GM21825 (cell line): ENCODE data around the gene CRTAC1.

ENCODE experiments used
- ATAC-seq: cut with Tn5 transposase; IDR thresholded peaks from one replicate; pipeline ENCODE4 v1.9.1; 2021; ENCODE audit warnings: mild to moderate bottlenecking, moderate library complexity; ENCODE audit not compliant: unreplicated experiment

CRTAC1 gene

DNA sequence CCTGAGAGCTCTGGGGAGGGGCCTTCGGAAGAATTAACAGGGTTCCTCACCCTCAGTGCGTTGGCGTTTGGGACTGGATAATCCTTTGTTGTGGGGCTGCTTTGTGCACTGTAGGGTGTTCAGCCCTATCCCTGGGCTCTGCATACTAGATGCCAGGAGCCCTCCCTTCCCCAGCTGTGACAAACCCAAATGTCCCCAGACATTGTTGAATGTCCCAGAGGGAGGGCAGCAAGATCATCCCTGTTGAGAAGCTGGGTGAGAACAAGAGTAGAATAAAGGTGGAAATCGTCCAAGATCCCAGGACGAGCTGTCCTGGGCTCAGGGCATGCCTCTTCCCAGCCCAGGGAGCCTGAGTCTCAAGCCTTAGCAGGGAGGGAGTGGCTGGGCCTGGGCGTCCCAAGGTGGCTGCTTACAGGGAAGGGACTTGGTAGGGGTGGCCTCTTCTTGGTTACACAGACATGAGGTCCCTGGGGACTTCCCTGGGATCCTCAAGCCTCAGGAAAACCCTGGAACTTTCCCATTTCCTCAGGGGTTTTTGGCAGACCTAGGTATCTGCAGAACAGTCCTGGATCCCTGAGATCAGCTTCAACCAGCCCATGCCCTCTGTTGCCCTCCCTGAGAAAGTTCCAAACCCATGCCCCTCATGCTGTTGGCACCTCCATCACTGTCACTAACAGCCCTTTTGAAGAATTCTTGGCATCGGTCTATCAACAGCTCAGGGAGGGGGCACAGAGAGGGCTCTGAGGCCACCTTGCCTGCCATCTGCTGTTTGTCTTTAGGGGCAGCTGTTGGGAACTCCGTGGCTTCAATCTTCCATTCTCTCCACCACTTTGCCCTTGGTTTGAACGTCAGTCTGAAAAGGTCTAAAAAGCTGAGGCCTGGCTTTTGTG is 127.0 kb downstream of the CRTAC1 start:
- no peak for ATAC-seq

DNA sequence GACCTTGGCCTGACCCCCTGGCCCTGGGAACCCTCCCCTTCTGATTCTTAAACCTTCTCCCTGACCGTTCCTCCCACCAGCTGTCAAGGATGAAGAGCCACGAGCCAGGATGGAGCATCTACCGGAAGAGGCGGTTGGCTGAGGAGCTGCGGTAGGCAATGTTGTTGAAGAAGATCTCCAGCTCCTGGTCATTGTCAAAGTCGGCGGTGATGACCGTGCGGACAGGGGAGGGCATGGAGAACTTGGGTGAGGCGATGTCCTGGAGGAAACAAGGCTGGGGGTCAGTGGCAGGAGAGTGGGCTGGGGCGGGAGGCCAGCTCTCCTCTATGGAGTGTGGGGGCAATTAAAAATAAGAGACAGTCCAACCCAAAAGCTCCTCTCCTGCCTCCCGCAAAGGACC is 129.0 kb downstream of the CRTAC1 start:
- no peak for ATAC-seq

DNA sequence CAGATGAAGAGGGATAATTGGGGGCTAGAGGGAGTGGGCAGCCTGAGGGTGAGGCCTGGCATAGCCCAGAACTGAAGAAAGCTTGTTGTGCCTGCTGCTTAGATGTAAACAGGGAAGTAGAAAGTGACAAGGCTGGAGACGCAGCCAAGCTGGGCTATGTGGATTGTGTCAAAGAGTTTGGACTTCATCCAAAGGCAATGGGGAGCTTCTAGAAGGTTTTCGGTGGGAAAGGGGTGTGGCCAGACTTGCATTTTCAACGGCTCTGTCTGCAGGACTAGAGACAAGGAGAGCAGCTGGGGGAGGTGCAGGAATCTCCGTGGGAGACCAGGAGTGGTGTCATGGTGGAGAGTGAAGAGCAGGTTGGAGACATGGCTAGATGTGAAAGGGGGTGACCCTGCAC is 132.0 kb downstream of the CRTAC1 start:
- no peak for ATAC-seq

DNA sequence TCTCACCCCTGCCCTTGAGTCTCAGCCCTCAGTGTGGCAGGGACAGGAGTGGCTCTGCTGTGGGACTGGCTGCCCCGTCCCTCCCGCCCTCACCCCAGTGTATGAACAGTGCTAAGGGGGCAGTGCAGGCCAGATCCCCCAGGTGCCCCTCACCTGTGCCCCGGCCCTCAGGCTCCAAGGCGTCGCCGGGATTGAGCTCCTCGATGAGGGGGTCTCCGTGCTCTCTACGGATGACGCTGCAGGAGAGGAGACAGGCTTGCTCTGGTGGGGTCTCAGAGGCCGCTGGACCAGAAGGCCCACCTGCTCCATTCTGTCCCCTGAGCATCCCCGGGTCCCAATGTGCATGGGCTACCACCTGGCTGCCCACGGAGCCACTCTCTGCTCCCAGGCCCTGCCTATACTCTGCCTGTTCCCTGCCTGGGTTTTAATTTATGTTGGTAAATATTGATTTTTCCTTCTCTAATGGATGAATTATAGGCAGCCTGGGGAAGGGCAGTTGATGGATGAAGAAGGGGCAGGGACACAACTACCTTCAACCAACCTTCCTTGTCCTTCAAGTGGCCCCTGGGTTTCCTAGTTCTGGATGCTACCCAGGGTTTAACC is 133.6 kb downstream of the CRTAC1 start:
- no peak for ATAC-seq

DNA sequence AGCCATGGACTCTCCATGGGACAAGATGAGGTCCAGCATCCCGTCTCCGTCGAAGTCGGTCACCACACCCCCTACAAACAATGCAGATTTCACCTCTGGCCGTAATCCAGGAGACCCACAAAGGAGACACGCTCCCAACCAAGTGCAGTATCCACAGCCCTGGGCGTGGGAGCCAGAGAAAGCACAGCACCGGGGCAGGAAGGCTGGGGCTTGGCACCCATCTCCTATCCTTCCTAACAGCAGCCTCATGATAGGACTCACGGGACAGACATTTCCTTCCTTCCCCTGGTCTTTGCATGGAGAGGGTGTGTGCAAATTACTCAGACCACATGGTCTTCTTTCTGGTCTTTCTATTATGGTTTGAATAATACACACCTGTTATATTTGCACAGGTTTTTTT is 134.5 kb downstream of the CRTAC1 start:
- no peak for ATAC-seq

DNA sequence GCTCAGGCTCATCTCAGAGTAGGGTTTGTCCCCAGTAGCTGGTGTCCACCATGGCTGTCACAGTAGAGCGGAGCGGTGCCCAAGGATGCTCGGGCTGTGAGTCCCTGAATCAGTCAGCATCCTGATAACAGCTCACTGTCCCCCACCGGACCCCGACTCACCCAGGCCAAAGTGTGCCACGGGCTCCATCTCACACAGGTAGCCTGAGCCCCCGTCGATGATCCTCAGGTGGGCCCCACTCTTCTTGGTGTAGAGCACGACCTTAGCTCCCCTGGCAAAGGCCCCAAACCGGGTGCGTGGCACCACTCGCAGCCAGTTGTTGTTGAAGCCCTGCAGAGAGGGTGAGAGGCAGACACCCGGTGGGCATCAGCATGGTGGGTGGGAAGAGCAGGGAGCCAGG is 135.3 kb downstream of the CRTAC1 start:
- no peak for ATAC-seq

DNA sequence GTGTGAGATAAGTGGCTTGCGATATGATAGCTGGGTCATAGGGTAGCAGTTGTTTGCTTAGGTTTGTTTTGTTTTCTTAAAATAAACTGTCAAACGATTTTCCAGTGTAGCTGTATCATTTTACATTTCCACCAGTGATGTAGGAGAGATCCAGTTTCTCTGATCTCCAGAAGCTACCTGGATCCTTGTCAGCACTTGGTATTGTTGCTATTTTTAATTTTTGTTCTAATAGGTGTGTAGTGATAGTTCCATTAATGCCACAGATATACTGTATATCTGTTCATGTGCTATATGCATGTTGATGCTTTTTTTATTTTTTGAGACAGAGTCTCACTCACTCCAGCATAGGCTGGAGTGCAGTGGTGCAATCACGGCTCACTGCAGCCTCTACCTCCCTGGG is 136.3 kb downstream of the CRTAC1 start:
- ATAC-seq = no peak

DNA sequence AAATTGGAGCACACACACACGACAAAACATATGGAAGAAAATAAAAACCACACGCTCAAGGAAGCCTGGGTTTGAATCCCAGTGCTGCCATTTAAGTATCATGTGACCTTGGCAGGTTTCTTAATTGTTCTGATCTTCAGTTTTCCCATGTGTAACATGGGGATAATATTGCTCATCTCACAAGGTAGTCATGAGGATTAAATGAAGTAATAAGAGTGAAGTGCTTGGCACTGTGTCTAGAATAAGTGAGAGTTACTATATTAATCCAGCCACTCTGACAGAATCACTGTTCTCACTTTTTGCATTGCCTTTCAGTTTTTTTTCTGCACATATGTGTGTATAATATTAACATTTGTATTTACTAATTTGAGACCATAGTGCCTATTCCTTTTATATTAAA is 137.5 kb downstream of the CRTAC1 start:
- no peak for ATAC-seq

DNA sequence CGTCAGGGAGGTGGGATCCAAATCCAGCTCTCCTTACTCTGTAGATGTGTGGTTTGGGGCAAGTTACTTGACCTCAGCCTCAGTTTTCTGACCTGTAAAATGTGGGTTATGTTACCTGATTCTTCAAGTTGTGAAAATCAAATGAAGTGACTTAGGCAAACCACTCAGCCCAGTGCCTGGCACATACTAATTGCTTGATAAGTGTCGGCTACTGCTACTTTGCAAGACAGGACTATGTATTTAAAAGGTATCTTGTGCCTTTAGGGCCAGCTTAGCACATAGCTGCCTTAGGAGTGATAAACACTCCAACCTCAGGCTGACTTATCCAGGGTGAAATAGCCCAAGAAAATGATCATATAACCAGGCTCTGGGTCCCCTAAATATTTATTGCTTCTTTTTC is 137.9 kb downstream of the CRTAC1 start:
- ATAC-seq = no peak

DNA sequence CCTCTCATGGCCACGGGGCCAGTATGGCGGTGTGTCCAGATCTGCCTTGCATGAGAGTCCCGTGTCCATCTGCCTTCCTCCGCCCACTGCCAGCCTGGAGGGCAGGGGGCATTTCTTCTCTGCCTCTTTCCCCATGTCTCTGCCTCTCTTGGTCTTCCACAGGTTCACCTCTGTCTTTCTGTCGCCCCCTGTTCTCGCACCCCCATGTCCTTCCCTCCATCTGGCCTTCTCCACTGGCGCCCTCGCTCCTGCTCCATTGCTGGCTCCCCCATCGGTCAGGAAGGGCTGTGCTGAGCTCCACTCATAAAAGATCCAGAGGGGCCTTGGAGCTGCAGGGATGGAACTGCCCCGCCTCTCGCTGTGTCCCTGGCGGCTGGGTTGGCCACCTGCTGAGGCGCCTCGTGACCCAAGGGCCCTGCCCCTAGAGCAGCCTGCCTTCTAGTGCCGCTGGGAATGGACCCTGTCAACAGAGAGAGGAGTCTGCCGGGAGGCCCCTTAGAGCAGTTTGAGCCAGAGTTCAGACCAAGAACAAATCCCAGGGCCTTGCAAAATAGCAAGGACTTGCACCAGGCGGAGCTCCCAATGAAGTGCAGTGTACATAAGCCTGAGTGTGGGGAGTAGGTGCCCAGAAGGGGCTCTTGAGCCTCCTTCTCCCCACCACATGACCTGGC is 138.8 kb downstream of the CRTAC1 start:
- no peak for ATAC-seq

DNA sequence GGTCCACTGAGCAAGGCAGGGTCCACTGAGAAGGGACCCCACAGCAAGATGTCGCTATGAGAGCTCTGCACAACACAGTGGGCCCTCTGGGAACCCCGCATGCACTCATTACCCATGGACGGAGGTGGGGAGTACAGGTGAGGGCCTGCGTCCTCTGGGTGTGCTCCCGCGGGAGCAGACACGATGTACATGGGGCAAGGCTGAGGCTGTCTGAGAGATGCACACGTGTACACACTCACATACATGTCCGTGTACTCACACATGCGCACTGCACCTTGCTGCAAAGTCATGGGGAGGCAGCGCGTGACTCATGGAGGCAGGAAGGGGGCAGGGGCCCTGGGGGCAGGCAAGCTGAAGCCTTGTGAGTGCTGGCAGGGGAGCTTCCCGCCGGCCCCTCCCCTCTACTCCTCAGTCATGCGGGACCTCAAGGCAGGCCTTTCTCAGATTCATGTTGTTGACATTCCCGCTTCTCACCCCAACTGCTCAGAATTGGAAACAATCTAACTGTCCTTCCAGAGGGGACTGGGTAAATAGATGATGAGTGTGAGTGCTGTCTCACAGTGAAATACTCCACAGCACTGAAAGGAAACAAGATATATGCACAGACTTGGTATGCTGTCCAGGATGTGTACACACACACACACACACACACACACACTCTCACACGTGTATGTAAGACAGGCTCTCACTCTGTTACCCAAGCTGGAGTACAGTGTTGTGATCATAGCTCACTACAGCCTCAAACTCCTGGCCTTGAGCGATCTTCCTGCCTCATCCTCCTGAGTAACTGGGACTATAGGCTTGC is 140.8 kb downstream of the CRTAC1 start:
- ATAC-seq = no peak

DNA sequence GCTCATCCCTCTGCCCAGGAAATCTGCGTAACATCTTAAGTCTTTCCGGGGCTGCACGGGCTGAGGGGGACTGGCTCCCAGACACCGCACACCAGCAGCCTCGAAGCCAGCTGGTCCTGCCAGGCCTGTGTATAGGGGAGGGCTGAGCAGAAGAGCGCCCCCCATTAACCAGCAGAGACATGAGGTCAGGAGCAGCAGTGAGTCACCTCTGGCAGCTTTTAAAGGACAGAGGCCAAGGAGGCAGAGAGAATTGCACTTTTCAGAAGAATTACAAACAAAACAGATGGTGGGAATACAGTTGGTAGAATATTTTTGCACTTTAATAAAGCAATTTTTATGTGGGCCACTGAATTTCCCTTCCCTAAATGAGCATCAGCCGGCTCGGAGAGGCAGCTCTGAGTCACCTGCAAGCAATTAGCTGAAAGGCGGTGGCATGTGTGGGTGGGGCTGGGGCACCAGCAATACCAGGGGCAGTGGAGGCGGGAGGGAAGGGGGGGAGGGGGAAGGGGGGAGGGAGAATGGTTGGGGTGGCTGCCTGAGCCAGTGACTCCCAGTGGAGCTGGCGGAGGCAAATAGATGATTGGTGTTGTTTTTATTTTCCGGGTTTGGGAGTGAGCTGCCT is 141.7 kb downstream of the CRTAC1 start:
- no peak for ATAC-seq

DNA sequence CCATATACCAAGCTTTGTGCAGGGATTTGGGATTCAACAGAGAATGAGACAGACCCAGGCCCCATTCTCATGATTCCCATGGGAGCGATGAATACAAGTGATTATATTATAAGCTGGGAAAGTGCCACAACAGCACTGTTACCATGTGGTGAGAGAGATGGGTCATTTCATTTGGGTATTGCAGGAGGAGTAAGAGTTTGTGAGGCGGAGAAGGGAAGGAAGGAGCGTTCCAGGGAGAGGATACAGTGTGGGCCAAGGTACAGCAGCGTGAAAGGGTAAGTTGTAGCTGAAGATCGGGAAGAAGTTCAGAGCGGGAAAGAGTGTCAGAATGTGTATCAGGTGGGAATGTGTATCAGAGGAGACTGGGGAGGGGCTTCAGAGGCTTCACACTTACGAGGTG is 142.3 kb downstream of the CRTAC1 start:
- no peak for ATAC-seq

DNA sequence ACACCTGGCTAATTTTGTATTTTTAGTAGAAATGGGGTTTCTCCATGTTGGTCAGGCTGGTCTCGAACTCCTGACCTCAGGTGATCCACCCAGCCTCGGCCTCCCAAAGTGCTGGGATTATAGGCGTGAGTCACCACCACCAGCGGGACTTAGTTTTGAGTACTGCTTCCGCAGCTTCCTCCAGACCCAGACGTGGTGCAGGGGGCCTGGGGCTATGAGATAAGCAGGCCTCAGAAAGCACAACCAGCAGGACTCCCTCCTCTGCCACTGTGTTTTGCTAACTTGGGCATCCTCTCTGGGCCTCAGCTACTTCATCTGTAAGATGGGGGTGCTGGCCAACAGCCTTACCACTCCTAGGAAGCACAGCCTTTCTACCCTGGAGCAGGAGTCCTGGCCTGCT is 143.0 kb downstream of the CRTAC1 start:
- no peak for ATAC-seq

DNA sequence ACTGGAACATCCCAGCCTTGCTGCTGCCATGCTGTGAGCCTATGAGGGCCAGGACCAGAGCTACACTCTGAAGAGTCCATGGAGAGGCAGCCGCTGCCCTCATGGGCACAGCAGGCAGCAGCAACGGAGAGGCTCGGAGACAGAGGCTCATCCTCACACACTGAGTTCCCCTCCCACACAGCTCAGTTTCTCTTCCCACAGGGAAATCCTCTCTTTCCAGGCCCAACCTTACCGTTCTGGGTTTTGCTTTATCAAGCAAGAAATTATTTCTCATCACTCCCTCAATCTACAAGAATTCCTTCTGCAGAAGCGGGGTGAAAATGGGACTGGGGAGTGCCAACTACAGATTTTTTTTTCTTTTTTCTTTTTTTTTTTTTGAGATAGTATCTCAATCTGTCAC is 144.1 kb downstream of the CRTAC1 start:
- ATAC-seq = no peak

DNA sequence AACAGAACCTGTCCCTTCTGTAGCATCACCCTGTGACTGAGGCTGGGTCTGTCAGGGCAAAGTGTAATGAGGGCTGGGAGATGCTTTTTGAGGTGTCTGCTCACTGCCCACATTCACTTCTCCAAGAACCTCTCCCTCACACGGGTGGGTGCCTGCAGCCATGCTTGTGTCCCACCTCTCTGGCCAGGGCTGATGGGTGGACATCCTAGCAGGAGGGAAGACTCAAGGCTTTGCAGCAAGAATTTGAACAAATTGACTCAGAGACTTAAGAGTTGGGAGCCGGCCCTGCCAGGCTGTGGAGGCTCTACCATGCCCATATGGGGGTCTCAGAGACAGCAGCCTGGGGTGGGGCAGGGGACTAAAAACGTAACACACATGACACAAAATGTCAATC is 147.3 kb downstream of the CRTAC1 start:
- no peak for ATAC-seq

DNA sequence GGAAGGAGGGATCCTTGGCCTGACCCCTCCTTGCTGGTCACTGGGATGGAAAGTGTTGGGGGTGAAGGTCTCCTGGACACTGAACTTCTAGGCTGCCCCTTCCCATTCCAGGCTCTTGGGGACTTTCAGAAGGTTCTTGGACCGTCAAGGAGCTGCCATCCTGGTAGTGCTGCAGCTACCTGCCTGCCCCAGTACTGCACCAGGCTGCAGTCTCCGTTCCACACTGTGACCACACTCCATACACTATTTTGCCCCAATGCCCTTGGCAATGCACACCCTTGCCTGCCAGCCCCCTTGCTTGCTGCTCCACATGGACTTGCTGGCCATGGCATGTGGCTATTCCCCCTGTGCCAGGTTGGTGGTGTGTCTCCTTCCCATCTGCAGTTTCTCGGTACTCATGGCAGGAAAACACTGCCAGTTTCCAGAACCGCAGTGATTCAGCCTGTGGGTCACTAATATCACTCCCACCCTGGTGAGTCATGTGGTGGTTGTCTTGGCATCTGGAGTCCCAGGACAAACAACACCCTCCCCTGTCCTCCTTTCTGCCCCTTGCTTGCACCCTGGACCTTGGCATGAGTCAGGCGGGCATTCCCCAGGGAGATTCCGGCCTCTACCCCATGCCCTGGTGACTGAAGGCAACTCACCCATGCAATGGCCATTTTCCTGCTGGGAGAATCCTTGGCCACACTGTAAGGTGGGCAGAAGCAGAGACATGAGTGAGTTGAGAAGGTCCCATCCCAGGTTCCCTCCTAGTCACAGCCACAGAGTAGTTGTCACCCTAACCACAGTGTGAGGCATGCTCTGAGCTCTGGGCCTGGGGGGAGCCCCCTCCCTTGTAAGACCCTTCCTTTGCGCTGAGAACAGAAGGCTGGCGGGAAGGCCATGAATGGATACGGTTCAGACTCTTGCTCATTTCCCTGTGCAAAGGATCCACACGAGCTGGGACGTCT is 148.0 kb downstream of the CRTAC1 start:
- no peak for ATAC-seq

DNA sequence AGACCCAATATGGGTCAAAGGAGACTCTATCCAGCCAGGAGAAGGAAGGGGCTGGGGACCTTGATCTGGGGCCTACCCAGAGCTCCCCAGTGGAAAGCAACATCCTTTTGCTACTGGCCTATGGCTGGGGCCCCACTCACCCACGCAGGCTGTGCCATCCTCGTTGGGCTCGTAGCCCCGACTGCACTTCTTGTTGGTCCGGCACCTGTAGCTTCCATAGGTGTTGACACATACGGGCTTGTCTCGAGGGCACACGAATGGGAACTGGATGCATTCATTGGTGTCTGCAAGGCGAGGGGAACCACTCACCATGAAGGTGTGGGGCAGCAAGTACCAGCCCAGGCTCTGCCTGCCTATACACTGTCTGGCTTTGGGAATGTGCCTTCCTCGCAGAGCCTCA is 150.3 kb downstream of the CRTAC1 start:
- no peak for ATAC-seq

DNA sequence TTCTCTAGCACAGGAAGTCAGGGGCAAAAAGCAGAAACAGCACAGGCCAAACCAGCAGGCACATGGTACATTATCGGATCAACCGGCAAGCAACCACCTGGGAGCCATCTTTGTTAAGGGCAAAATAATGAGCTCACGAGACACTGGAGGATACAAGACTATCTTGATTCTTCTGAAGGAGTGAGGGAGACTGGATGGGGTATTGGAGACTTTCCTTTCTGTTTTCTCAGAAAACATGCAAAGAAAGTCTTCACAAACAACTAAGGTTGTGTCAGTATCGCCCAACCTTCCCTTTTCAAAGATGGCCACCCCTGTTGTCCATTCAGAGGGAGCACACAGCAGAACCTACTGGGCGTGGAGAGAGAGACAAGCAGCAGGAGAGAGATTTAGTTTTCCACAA is 151.2 kb downstream of the CRTAC1 start:
- ATAC-seq = no peak

DNA sequence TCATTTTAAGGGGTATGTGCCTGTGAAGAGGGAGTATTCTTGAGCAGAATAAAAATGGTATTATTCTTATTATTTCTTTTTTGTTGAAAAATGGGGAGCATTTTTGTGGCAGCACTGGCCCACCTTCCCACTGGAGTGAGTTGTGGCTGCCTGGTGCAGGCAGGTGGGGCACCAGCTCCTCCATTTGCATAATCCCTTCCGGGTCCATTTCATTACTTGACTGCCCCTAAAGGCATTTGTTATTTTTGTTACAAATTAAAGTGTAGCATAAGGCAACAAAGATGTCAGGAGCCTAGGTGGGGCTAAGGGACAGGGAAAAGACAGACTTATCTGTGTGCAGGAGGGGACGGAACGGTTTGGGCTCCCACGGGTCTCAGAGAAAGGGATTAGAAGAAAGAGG is 154.0 kb downstream of the CRTAC1 start:
- ATAC-seq = no peak
